SK-N-SH (cell line): Measurements from ENCODE around the gene ZC3H8. TPM values are rescaled to one million over a fixed set of nuclear protein-coding genes. Genes with fewer than 3 reads are reported as not detected.

ENCODE experiments used
- CTCF ChIA-PET: fragments of 300-600, 350-600 bp; formaldehyde crosslinking; extraction: SDS; loops from one replicate; lab custom pipeline; 2021; lab: Yijun Ruan, JAX
- POLR2A ChIA-PET: fragments of 350-600 bp; sonication (Branson Sonifier 250); formaldehyde crosslinking; extraction: SDS; loops from one replicate; lab custom pipeline; 2020; ENCODE audit warnings: antibody characterized with exemption, inconsistent platforms; lab: Yijun Ruan, JAX
- DNase-seq: peaks from one replicate; pipeline ENCODE4 v3.0.0; 2012
- H2AFZ ChIP-seq: fragments of 200-600 bp; sonication (generic); 2 replicates; pipeline ENCODE4 v1.8.1; 2016; ENCODE audit warnings: antibody characterized with exemption, mild to moderate bottlenecking, low read depth
- H3F3A ChIP-seq: fragments of 200-600 bp; sonication (generic); replicated peaks from 2 replicates; pipeline ENCODE3; 2016; ENCODE audit warnings: antibody characterized with exemption, mild to moderate bottlenecking; ENCODE audit not compliant: insufficient read depth
- H3K27ac ChIP-seq, 2 experiments: fragments of 200-500 bp in 1 of 2; fragments of 200-600 bp in 1 of 2; sonication (Bioruptor generic) in 1 of 2; sonication (generic), shearing (Covaris generic) in 1 of 2; 2 replicates each; pipeline versions ENCODE4 v1.5.1 to v1.6.1; 2014 to 2016; ENCODE audit warnings: low read depth in 2 of 2, inconsistent platforms in 1 of 2, low read length in 1 of 2, mild to moderate bottlenecking in 1 of 2, mixed read lengths in 1 of 2
- H3K27me3 ChIP-seq: fragments of 200-600 bp; sonication (generic), shearing (Covaris generic); 2 replicates; pipeline ENCODE4 v1.6.1; 2016; ENCODE audit warnings: mixed run types; ENCODE audit not compliant: insufficient read depth
- H3K36me3 ChIP-seq, 2 experiments: fragments of 200-500 bp in 1 of 2; fragments of 200-600 bp in 1 of 2; sonication (Bioruptor generic) in 1 of 2; sonication (generic) in 1 of 2; replicated peaks in 1 of 2; 2 replicates each; pipeline versions ENCODE3 to v1.5.1; 2014 to 2016; ENCODE audit warnings: low read length in 1 of 2, mild to moderate bottlenecking in 1 of 2; ENCODE audit not compliant: insufficient read depth in 2 of 2, control insufficient read depth in 1 of 2
- H3K4me1 ChIP-seq, 2 experiments: fragments of 200-500 bp in 1 of 2; fragments of 200-600 bp in 1 of 2; sonication (Bioruptor generic) in 1 of 2; sonication (generic), shearing (Covaris generic) in 1 of 2; 2 replicates each; pipeline versions ENCODE4 v1.5.1 to v1.6.1; 2014 to 2016; ENCODE audit warnings: low read depth in 1 of 2, low read length in 1 of 2, mixed run types in 1 of 2; ENCODE audit not compliant: insufficient read depth in 2 of 2, control insufficient read depth in 1 of 2
- H3K4me2 ChIP-seq: fragments of 200-600 bp; sonication (generic), shearing (Covaris generic); 2 replicates; pipeline ENCODE4 v1.6.1; 2017; ENCODE audit warnings: mixed run types
- H3K4me3 ChIP-seq, 2 experiments: fragments of 200-500 bp in 1 of 2; fragments of 200-600 bp in 1 of 2; sonication (Bioruptor generic) in 1 of 2; sonication (generic), shearing (Covaris generic) in 1 of 2; 2 replicates each; pipeline versions ENCODE4 v1.5.1 to v1.8.1; 2014 to 2016; ENCODE audit warnings: low read depth in 2 of 2, inconsistent platforms in 1 of 2, low read length in 1 of 2, mild to moderate bottlenecking in 1 of 2, mixed read lengths in 1 of 2, moderate library complexity in 1 of 2
- H3K79me2 ChIP-seq: fragments of 200-600 bp; sonication (generic); 2 replicates; pipeline ENCODE4 v1.8.1; 2017; ENCODE audit warnings: mild to moderate bottlenecking; ENCODE audit not compliant: insufficient read depth
- H3K9ac ChIP-seq: fragments of 200-600 bp; sonication (generic); 2 replicates; pipeline ENCODE4 v1.6.1; 2017; ENCODE audit warnings: mixed run types
- H3K9me2 ChIP-seq: fragments of 200-600 bp; sonication (generic); 2 replicates; pipeline ENCODE4 v1.6.1; 2017; ENCODE audit warnings: mixed run types
- H3K9me3 ChIP-seq: fragments of 200-600 bp; sonication (generic); 2 replicates; pipeline ENCODE4 v1.6.1; 2017; ENCODE audit warnings: mixed run types, mild to moderate bottlenecking, moderate library complexity
- H4K20me1 ChIP-seq: fragments of 200-600 bp; sonication (generic); 2 replicates; pipeline ENCODE4 v1.6.1; 2017; ENCODE audit warnings: mild to moderate bottlenecking, mixed run types; ENCODE audit not compliant: insufficient read depth
- CHD2 ChIP-seq: fragments of 150-350 bp; IDR thresholded peaks from 2 replicates; pipeline ENCODE4 v1.6.1; 2018; ENCODE audit warnings: low read length; ENCODE audit not compliant: partially characterized antibody
- ELF1 ChIP-seq: IDR thresholded peaks from 2 replicates; pipeline ENCODE4 v1.4.0; 2012
- EP300 ChIP-seq, 2 experiments: IDR thresholded peaks; 2 replicates each; pipeline versions ENCODE4 v1.4.0 to v1.6.1; 2012; ENCODE audit warnings: borderline replicate concordance in 1 of 2, low read depth in 1 of 2, low read length in 1 of 2
- EZH2phosphoT487 ChIP-seq: fragments of 200-600 bp; sonication (generic); IDR thresholded peaks from 2 replicates; pipeline ENCODE4 v1.6.1; 2017; ENCODE audit warnings: low read depth, mixed run types, mild to moderate bottlenecking, antibody characterized with exemption, moderate library complexity, borderline replicate concordance
- FOXJ3 ChIP-seq: sonication (generic); formaldehyde crosslinking; IDR thresholded peaks from 2 replicates; pipeline ENCODE4 v1.5.1; 2020; ENCODE audit warnings: mild to moderate bottlenecking, missing genetic modification reagents
- FOXM1 ChIP-seq: IDR thresholded peaks from 2 replicates; pipeline ENCODE4 v1.4.0; 2012; ENCODE audit warnings: low read depth, mild to moderate bottlenecking
- GABPA ChIP-seq: IDR thresholded peaks from 2 replicates; pipeline ENCODE4 v1.4.0; 2012; ENCODE audit warnings: low read depth, mild to moderate bottlenecking
- JUND ChIP-seq: IDR thresholded peaks from 2 replicates; pipeline ENCODE4 v1.4.0; 2012
- MAX ChIP-seq: IDR thresholded peaks from 2 replicates; pipeline ENCODE4 v1.4.0; 2012; ENCODE audit warnings: low read depth
- MEF2A ChIP-seq: IDR thresholded peaks from 2 replicates; pipeline ENCODE4 v1.4.0; 2012; ENCODE audit warnings: low read depth, borderline replicate concordance
- MXI1 ChIP-seq: IDR thresholded peaks from 2 replicates; pipeline ENCODE4 v1.6.1; 2012; ENCODE audit warnings: mild to moderate bottlenecking, low read depth, low read length, improper control_type of control experiment
- RAD21 ChIP-seq: IDR thresholded peaks from 2 replicates; pipeline ENCODE4 v1.6.1; 2012; ENCODE audit warnings: mild to moderate bottlenecking, low read length
- RCOR1 ChIP-seq: fragments of 150-350 bp; IDR thresholded peaks from 2 replicates; pipeline ENCODE4 v1.6.1; 2017; ENCODE audit warnings: antibody characterized with exemption, low read length
- RXRA ChIP-seq: IDR thresholded peaks from 2 replicates; pipeline ENCODE4 v1.4.0; 2012; ENCODE audit warnings: low read depth, mild to moderate bottlenecking, borderline replicate concordance
- TAF1 ChIP-seq: IDR thresholded peaks from 2 replicates; pipeline ENCODE4 v1.6.1; 2012; ENCODE audit warnings: low read depth, mild to moderate bottlenecking, low read length, moderate library complexity, borderline replicate concordance
- TEAD4 ChIP-seq: IDR thresholded peaks from 2 replicates; pipeline ENCODE4 v1.4.0; 2012; ENCODE audit warnings: mild to moderate bottlenecking, borderline replicate concordance; ENCODE audit not compliant: insufficient read depth
- USF1 ChIP-seq: IDR thresholded peaks from 2 replicates; pipeline ENCODE4 v1.4.0; 2012; ENCODE audit warnings: low read depth, borderline replicate concordance
- YY1 ChIP-seq: IDR thresholded peaks from 2 replicates; pipeline ENCODE4 v1.4.0; 2012; ENCODE audit warnings: low read depth, mild to moderate bottlenecking
- WGBS: methylation state at CpG from one replicate; pipeline ENCODE4 v1.1.6; 2017; ENCODE audit warnings: low lambda C conversion rate; 5-methylcytosine and 5-hydroxymethylcytosine counted together
- polyA plus RNA-seq, 3 experiments: library from polyadenylated mRNA; depleted of rRNA; stranded (reverse); fragments of >200 nt; gene quantifications; 2 replicates each; pipeline ENCODE4 v1.2.3, GENCODE V29; 2012
- TF ChIP-seq, protein P1 (sequence below): IDR thresholded peaks from 2 replicates; pipeline ENCODE4 v1.6.1; 2012; ENCODE audit warnings: mild to moderate bottlenecking, low read depth, low read length, moderate library complexity

ZC3H8 gene
- polyA plus RNA-seq, 1 of the 3 experiments (the other 2 are of a cell fraction), result 3.3 TPM

DNA sequence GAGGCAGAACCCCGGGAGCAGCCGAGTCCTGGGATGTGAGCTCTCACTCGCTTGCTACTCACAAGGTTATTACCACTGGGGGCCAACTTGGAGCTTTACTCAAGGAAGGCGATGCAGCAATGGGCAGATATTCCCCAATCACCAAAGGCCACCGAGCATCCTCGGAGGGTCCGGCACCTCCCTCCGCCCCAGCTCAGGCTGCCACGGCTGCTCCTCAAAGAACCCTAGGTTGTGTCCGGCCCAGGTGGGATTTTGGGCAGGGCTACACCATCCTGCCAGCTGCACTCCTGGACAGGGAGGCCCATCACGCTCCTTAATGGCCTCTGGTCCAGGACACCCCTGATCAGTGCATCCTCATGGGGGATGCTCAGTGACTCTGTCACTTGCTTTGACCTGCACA lies 91.9 kb downstream of the ZC3H8 start:
- no peaks in the 10 kb centered on the region for H3K27me3 ChIP-seq
- no peak overlapping the region for H3K4me2 ChIP-seq
- WGBS, result 99% methylated on average over 4 of the region's 11 CpGs
- DNase-seq, result no peak
- H3K9ac ChIP-seq, result no peak overlapping the region
- H3K79me2 ChIP-seq, result no peaks in the 10 kb centered on the region
- POLR2A ChIA-PET, result no interaction called here
- no peaks in the 10 kb centered on the region for H3K4me1 ChIP-seq
- CTCF ChIA-PET, result no interaction called here
- no peak overlapping the region for H3K4me3 ChIP-seq
- H4K20me1 ChIP-seq, result no peaks in the 10 kb centered on the region
- H3K9me2 ChIP-seq, result no peaks in the 10 kb centered on the region
- H3K27ac ChIP-seq, result no peak overlapping the region
- TF ChIP-seq CHD2 (no peak), TAF1 (no peak), FOXJ3 (no peak), RAD21 (no peak), EZH2phosphoT487 (no peak), FOXM1 (no peak), YY1 (no peak), GABPA (no peak), JUND (no peak), MAX (no peak), MEF2A (no peak), EP300 (IDR thresholded peaks at IDR 0.05; ENCODE audit: borderline replicate concordance in 1 of 2, low read depth in 1 of 2, low read length in 1 of 2) (no peak), RCOR1 (no peak), RXRA (no peak), ELF1 (no peak), MXI1 (no peak), USF1 (no peak), TEAD4 (no peak)
- TF ChIP-seq, protein P1, sequence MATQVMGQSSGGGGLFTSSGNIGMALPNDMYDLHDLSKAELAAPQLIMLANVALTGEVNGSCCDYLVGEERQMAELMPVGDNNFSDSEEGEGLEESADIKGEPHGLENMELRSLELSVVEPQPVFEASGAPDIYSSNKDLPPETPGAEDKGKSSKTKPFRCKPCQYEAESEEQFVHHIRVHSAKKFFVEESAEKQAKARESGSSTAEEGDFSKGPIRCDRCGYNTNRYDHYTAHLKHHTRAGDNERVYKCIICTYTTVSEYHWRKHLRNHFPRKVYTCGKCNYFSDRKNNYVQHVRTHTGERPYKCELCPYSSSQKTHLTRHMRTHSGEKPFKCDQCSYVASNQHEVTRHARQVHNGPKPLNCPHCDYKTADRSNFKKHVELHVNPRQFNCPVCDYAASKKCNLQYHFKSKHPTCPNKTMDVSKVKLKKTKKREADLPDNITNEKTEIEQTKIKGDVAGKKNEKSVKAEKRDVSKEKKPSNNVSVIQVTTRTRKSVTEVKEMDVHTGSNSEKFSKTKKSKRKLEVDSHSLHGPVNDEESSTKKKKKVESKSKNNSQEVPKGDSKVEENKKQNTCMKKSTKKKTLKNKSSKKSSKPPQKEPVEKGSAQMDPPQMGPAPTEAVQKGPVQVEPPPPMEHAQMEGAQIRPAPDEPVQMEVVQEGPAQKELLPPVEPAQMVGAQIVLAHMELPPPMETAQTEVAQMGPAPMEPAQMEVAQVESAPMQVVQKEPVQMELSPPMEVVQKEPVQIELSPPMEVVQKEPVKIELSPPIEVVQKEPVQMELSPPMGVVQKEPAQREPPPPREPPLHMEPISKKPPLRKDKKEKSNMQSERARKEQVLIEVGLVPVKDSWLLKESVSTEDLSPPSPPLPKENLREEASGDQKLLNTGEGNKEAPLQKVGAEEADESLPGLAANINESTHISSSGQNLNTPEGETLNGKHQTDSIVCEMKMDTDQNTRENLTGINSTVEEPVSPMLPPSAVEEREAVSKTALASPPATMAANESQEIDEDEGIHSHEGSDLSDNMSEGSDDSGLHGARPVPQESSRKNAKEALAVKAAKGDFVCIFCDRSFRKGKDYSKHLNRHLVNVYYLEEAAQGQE, result no peak
- H2AFZ ChIP-seq, result no peak overlapping the region
- H3F3A ChIP-seq, result peaks cover 3% of the 10 kb centered on the region
- H3K9me3 ChIP-seq, result no peaks in the 10 kb centered on the region
- no peaks in the 10 kb centered on the region for H3K36me3 ChIP-seq
